Neural cell (in vitro differentiated cells): ENCODE data around the gene ASPM. TPM values are rescaled to one million over a fixed set of nuclear protein-coding genes. Genes with fewer than 3 reads are reported as not detected.

Source experiments
- H2AFZ ChIP-seq: fragments of 200-600, 300-800 bp; sonication (generic), shearing (Covaris generic); 2 replicates; pipeline ENCODE4 v1.6.0; 2014; ENCODE audit warnings: low read depth, mild to moderate bottlenecking, antibody characterized with exemption, low read length, moderate library complexity
- H3F3A ChIP-seq: fragments of 200-600 bp; shearing (Covaris generic); 2 replicates; pipeline ENCODE4 v1.6.1; 2016; ENCODE audit warnings: mild to moderate bottlenecking, moderate library complexity, mixed read lengths, antibody characterized with exemption, low read length; ENCODE audit not compliant: insufficient read depth, poor library complexity, severe bottlenecking
- H3K27ac ChIP-seq: fragments of 200-600, 300-800 bp; sonication (generic), shearing (Covaris generic); 2 replicates; pipeline ENCODE4 v1.5.1; 2014; ENCODE audit warnings: mild to moderate bottlenecking, low read length, moderate library complexity
- H3K27me3 ChIP-seq: fragments of 300-800, 200-600 bp; sonication (generic), shearing (Covaris generic); 2 replicates; pipeline ENCODE4 v1.6.0; 2014; ENCODE audit warnings: mild to moderate bottlenecking, low read depth, low read length, moderate library complexity; ENCODE audit not compliant: insufficient read depth
- H3K36me3 ChIP-seq: fragments of 300-800, 200-600 bp; sonication (generic), shearing (Covaris generic); 2 replicates; pipeline ENCODE4 v1.5.1; 2014; ENCODE audit warnings: mild to moderate bottlenecking, antibody characterized with exemption, low read length, moderate library complexity; ENCODE audit not compliant: insufficient read depth
- H3K4me2 ChIP-seq: fragments of 300-800, 200-600 bp; sonication (generic), shearing (Covaris generic); 2 replicates; pipeline ENCODE4 v1.6.0; 2014; ENCODE audit warnings: mild to moderate bottlenecking, low read length
- H3K4me3 ChIP-seq: fragments of 300-800, 200-600 bp; sonication (generic), shearing (Covaris generic); 2 replicates; pipeline ENCODE4 v1.5.1; 2014; ENCODE audit warnings: mild to moderate bottlenecking, low read length, moderate library complexity
- H3K79me2 ChIP-seq: fragments of 200-600 bp; shearing (Covaris generic); replicated peaks from 2 replicates; pipeline ENCODE4 v1.6.0; 2014; ENCODE audit warnings: mild to moderate bottlenecking, low read length, moderate library complexity; ENCODE audit not compliant: insufficient read depth
- H3K9ac ChIP-seq: fragments of 300-800, 200-600 bp; sonication (generic), shearing (Covaris generic); 2 replicates; pipeline ENCODE4 v1.6.1; 2016; ENCODE audit warnings: mild to moderate bottlenecking, low read length, mixed read lengths
- H3K9me2 ChIP-seq: fragments of 200-600 bp; shearing (Covaris generic); 2 replicates; pipeline ENCODE4 v1.6.1; 2016; ENCODE audit warnings: mild to moderate bottlenecking, low read length, mixed read lengths; ENCODE audit not compliant: insufficient read depth
- H3K9me3 ChIP-seq: fragments of 200-600, 300-800 bp; sonication (generic), shearing (Covaris generic); 2 replicates; pipeline ENCODE4 v1.6.1; 2016; ENCODE audit warnings: mild to moderate bottlenecking, mixed run types, low read length, moderate library complexity, mixed read lengths
- H4K20me1 ChIP-seq: fragments of 200-600 bp; shearing (Covaris generic); 2 replicates; pipeline ENCODE4 v1.6.1; 2016; ENCODE audit warnings: mild to moderate bottlenecking, mixed run types; ENCODE audit not compliant: insufficient read depth
- CTCF ChIP-seq: fragments of 450-650 bp; IDR thresholded peaks from 2 replicates; pipeline ENCODE4 v1.5.1; 2014; ENCODE audit warnings: antibody characterized with exemption, mild to moderate bottlenecking, moderate library complexity; ENCODE audit not compliant: poor library complexity, severe bottlenecking
- EP300 ChIP-seq: fragments of 450-650 bp; conservative IDR thresholded peaks from 2 replicates; pipeline ENCODE4 v1.6.1; 2014; ENCODE audit warnings: antibody characterized with exemption, mild to moderate bottlenecking, moderate library complexity; ENCODE audit not compliant: poor library complexity, severe bottlenecking
- EZH2 ChIP-seq: fragments of 200-600, 300-800 bp; shearing (Covaris generic), sonication (generic); IDR thresholded peaks from 2 replicates; pipeline ENCODE4 v1.6.1; 2014; ENCODE audit warnings: antibody characterized with exemption, low read length, borderline replicate concordance, mild to moderate bottlenecking; ENCODE audit not compliant: insufficient read depth, poor library complexity, severe bottlenecking
- MXI1 ChIP-seq: fragments of 450-650 bp; conservative IDR thresholded peaks from 2 replicates; pipeline ENCODE4 v1.6.1; 2014; ENCODE audit warnings: antibody characterized with exemption, mild to moderate bottlenecking; ENCODE audit not compliant: poor library complexity, severe bottlenecking
- POLR2AphosphoS5 ChIP-seq: IDR thresholded peaks from 2 replicates; pipeline ENCODE4 v1.6.1; 2012
- RAD21 ChIP-seq: fragments of 450-650 bp; conservative IDR thresholded peaks from 2 replicates; pipeline ENCODE4 v1.6.1; 2014; ENCODE audit warnings: antibody characterized with exemption, mild to moderate bottlenecking, moderate library complexity
- SMC3 ChIP-seq: fragments of 450-650 bp; conservative IDR thresholded peaks from 2 replicates; pipeline ENCODE4 v1.6.1; 2014; ENCODE audit warnings: antibody characterized with exemption, mild to moderate bottlenecking, moderate library complexity; ENCODE audit not compliant: poor library complexity
- TAF1 ChIP-seq: IDR thresholded peaks from 2 replicates; pipeline ENCODE4 v1.6.1; 2012; ENCODE audit warnings: low read depth
- polyA plus RNA-seq: library from polyadenylated mRNA; depleted of rRNA; stranded (reverse); fragments of >200 nt; gene quantifications from 2 replicates; pipeline ENCODE4 v1.2.3, GENCODE V29; 2014
- TF ChIP-seq, protein P1 (sequence below): IDR thresholded peaks from 2 replicates; pipeline ENCODE4 v1.6.1; 2012; ENCODE audit warnings: borderline replicate concordance

The ASPM gene
- polyA plus RNA-seq, 1 donor from 2014 or later, result 0.87 TPM

DNA sequence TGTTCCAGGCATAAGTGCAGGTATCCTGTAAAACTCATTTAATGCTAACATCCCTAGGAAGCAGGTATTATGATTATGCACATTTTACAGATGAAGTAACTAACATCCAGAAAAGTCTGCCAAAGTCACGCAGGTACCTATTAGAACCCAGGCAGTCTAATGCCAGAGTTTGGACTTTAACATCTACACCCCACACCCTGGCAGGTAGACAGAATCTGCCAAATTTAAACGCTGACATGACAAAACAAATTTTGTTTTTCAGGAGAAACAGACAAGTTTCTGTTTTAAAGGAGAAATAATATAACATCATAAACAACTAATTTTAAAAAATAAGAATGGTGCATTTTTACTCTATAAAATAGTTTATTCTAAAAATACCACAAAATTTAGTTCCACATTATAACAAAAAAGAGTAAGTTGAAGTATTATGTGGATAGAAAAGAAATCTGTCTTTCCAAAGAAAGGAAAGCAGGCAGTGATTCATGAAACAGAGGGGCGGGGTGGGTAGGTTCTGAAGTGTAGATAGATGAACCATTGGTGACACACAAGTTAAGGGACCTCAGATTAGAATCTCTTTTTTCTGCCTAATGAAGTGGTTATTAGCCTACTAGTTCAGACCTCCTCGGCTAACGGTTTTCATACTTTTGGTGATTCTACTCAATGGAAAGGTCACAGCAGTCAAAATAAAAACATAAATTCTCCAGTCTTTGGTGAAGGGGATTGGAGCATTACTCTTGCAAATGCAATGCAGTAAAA is 1.7 kb downstream of the ASPM start:
- H3K27ac ChIP-seq, result no peak overlapping the region
- no peaks in the 10 kb centered on the region for H3K9me3 ChIP-seq
- H3K4me3 ChIP-seq, result no peak overlapping the region
- peaks cover 19% of the 10 kb centered on the region for H3K79me2 ChIP-seq
- no peaks in the 10 kb centered on the region for H3K9me2 ChIP-seq
- TF ChIP-seq CTCF (no peak), RAD21 (no peak), TAF1 (no peak), MXI1 (no peak), EZH2 (no peak), EP300 (no peak), POLR2AphosphoS5 (no peak), SMC3 (no peak)
- TF ChIP-seq, protein P1, sequence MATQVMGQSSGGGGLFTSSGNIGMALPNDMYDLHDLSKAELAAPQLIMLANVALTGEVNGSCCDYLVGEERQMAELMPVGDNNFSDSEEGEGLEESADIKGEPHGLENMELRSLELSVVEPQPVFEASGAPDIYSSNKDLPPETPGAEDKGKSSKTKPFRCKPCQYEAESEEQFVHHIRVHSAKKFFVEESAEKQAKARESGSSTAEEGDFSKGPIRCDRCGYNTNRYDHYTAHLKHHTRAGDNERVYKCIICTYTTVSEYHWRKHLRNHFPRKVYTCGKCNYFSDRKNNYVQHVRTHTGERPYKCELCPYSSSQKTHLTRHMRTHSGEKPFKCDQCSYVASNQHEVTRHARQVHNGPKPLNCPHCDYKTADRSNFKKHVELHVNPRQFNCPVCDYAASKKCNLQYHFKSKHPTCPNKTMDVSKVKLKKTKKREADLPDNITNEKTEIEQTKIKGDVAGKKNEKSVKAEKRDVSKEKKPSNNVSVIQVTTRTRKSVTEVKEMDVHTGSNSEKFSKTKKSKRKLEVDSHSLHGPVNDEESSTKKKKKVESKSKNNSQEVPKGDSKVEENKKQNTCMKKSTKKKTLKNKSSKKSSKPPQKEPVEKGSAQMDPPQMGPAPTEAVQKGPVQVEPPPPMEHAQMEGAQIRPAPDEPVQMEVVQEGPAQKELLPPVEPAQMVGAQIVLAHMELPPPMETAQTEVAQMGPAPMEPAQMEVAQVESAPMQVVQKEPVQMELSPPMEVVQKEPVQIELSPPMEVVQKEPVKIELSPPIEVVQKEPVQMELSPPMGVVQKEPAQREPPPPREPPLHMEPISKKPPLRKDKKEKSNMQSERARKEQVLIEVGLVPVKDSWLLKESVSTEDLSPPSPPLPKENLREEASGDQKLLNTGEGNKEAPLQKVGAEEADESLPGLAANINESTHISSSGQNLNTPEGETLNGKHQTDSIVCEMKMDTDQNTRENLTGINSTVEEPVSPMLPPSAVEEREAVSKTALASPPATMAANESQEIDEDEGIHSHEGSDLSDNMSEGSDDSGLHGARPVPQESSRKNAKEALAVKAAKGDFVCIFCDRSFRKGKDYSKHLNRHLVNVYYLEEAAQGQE, result no peak
- H3F3A ChIP-seq, result no peaks in the 10 kb centered on the region
- H3K4me2 ChIP-seq, result no peak overlapping the region
- no peaks in the 10 kb centered on the region for H4K20me1 ChIP-seq
- H3K9ac ChIP-seq, result no peak overlapping the region
- no peak overlapping the region for H2AFZ ChIP-seq
- H3K27me3 ChIP-seq, result no peaks in the 10 kb centered on the region
- no peaks in the 10 kb centered on the region for H3K36me3 ChIP-seq

- Histone ChIP-seq H3K4me2 (no peak overlapping the region), H2AFZ (no peak overlapping the region), H3K36me3 (no peaks in the 10 kb centered on the region)
These were observed 3.2 kb downstream of the ASPM start for GRCh38 chr1:197143276-197143675.

More at GRCh38 chr1:197143276-197143675, 3.2 kb downstream of the ASPM start:
- TF ChIP-seq SMC3 (no peak), EZH2 (no peak), CTCF (no peak), RAD21 (no peak)
- TF ChIP-seq, protein P1, result no peak
- Histone ChIP-seq H4K20me1 (no peaks in the 10 kb centered on the region), H3K9me2 (no peaks in the 10 kb centered on the region), H3K4me3 (no peak overlapping the region), H3K79me2 (peaks cover 19% of the 10 kb centered on the region), H3K27me3 (no peaks in the 10 kb centered on the region), H3F3A (no peaks in the 10 kb centered on the region), H3K27ac (no peak overlapping the region), H3K9ac (no peak overlapping the region), H3K9me3 (no peaks in the 10 kb centered on the region)
